Suprapubic skin (tissue), 4 donors: Measurements from ENCODE around the gene AADACL2.

Experiments
- CTCF ChIP-seq, 2 donors: fragments of 200-600 bp in 1 of 2; fragments of 450-650 bp in 1 of 2; sonication (generic) in 1 of 2; IDR thresholded peaks; one replicate each; pipeline ENCODE4 v1.5.1; 2016 to 2019; ENCODE audit warnings: antibody characterized with exemption in 2 of 2, mild to moderate bottlenecking in 1 of 2, moderate library complexity in 1 of 2
- EP300 ChIP-seq: sonication (generic); formaldehyde crosslinking; IDR thresholded peaks from one replicate; pipeline ENCODE4 v1.6.1; 2017; ENCODE audit warnings: antibody characterized with exemption
- POLR2A ChIP-seq, 2 donors: fragments of 450-650 bp; IDR thresholded peaks; one replicate each; pipeline ENCODE4 v1.6.1; 2017; ENCODE audit warnings: antibody characterized with exemption in 2 of 2, mild to moderate bottlenecking in 2 of 2, moderate library complexity in 2 of 2
- POLR2AphosphoS5 ChIP-seq, 3 donors: sonication (generic); formaldehyde crosslinking; IDR thresholded peaks; one replicate each; pipeline ENCODE4 v1.6.1; 2017; ENCODE audit warnings: antibody characterized with exemption in 3 of 3

GRCh38 chr3:151743855-151744254 lies 10.1 kb downstream of the AADACL2 start:
- no peak for TF ChIP-seq CTCF (IDR thresholded peaks at IDR 0.05)
- TF ChIP-seq POLR2A (IDR thresholded peaks at IDR 0.05), result no peak
- no peak for TF ChIP-seq POLR2AphosphoS5 (IDR thresholded peaks at IDR 0.05)
- no peak for TF ChIP-seq EP300
